BE2C (cell line): ENCODE data around the gene HRH1.
"Not testable (repeated sequence)": the region's sequence is repeated elsewhere in the genome, so short reads cannot be mapped to it uniquely, and the experiment has no call there.

Source experiments
- DNase-seq: peaks from one replicate; pipeline ENCODE4 v3.0.0-alpha.2; 2020
- H3K27me3 ChIP-seq: fragments of 250-450 bp; sonication (Bioruptor Pico); 2 replicates; pipeline ENCODE4 v1.5.1; 2020; ENCODE audit warnings: mild to moderate bottlenecking
- H3K36me3 ChIP-seq: fragments of 250-450 bp; sonication (Bioruptor Pico); 2 replicates; pipeline ENCODE4 v1.5.1; 2020; ENCODE audit warnings: mild to moderate bottlenecking
- H3K4me1 ChIP-seq: fragments of 250-450 bp; sonication (Bioruptor Pico); 2 replicates; pipeline ENCODE4 v1.5.1; 2020
- H3K4me3 ChIP-seq: 2 replicates; pipeline ENCODE4 v1.5.1; 2011; ENCODE audit warnings: low read depth, low read length
- H3K9me3 ChIP-seq: fragments of 250-450 bp; sonication (Bioruptor Pico); 2 replicates; pipeline ENCODE4 v1.5.1; 2020
- TF ChIP-seq, protein P1 (sequence below): IDR thresholded peaks from 2 replicates; pipeline ENCODE4 v1.5.1; 2012; ENCODE audit warnings: mild to moderate bottlenecking, low read depth, low read length

Gene HRH1

DNA sequence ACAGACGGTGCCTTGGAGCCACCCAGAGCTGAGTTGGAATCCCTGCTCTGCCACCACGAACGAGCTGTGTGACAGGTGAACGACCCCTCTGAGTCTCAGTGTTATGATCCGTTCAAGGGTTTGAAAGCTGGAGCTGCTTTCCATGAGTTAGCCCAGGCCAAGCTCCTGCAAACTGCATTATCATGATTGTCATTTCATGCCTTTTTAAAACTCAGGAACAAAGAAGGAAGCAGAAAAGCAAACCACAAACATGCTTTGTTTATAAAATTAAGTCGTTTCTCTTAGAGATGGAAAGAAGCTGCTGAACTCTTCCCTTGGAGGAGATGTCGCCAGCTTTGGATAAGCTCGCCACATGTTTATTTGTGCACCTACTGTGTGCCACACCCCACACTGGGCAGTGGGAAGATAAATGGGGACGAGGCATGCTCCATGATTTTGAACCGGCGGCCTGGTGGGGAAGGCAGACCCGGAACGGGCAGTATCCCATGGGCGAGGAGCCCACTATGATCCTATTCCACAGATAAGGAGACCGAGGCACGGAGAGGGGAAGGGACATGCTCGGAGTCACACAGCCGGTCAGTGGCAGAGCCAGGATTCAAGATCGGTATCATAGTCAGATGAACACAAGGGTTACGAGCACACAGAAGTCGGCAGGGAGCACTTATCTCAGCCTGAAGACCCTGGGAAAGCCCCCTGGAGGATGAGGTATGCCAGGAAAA, 15.9 kb downstream of the HRH1 start:
- Histone ChIP-seq H3K27me3 (no peaks in the 10 kb centered on the region), H3K4me3 (no peak overlapping the region), H3K36me3 (no peaks in the 10 kb centered on the region), H3K9me3 (no peaks in the 10 kb centered on the region), H3K4me1 (no peaks in the 10 kb centered on the region)
- TF ChIP-seq, protein P1, sequence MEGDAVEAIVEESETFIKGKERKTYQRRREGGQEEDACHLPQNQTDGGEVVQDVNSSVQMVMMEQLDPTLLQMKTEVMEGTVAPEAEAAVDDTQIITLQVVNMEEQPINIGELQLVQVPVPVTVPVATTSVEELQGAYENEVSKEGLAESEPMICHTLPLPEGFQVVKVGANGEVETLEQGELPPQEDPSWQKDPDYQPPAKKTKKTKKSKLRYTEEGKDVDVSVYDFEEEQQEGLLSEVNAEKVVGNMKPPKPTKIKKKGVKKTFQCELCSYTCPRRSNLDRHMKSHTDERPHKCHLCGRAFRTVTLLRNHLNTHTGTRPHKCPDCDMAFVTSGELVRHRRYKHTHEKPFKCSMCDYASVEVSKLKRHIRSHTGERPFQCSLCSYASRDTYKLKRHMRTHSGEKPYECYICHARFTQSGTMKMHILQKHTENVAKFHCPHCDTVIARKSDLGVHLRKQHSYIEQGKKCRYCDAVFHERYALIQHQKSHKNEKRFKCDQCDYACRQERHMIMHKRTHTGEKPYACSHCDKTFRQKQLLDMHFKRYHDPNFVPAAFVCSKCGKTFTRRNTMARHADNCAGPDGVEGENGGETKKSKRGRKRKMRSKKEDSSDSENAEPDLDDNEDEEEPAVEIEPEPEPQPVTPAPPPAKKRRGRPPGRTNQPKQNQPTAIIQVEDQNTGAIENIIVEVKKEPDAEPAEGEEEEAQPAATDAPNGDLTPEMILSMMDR, result no peak
- no peak for DNase-seq

DNA sequence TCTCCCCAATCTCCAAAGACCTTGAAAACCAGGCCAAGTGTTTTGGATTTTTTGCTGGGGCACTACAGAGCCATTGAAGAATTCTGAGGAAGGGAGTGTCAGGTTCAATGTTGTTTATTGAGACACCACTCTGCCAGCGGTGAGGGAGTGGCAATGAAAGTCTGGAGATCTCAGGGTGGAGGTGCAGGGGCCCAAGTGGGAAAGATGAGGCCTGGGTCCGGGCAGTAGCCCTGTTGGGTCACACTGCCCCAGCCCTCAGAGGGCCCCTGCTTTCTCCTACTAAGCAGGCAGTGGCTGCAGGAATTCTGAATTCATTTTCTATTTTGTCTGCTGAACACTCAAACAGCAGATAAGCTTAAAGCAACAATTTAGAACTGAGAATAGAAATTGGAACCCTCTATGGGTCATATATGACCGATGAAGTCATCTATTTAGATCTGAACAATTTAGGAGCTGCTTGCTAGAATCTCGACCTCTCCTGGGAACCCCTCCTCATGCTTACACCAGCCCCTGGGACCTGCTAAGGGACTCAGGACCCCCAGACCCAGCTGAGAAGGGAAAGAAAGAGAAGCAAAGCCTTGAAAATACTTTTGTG, 17.9 kb downstream of the HRH1 start:
- no peaks in the 10 kb centered on the region for H3K9me3 ChIP-seq

DNA sequence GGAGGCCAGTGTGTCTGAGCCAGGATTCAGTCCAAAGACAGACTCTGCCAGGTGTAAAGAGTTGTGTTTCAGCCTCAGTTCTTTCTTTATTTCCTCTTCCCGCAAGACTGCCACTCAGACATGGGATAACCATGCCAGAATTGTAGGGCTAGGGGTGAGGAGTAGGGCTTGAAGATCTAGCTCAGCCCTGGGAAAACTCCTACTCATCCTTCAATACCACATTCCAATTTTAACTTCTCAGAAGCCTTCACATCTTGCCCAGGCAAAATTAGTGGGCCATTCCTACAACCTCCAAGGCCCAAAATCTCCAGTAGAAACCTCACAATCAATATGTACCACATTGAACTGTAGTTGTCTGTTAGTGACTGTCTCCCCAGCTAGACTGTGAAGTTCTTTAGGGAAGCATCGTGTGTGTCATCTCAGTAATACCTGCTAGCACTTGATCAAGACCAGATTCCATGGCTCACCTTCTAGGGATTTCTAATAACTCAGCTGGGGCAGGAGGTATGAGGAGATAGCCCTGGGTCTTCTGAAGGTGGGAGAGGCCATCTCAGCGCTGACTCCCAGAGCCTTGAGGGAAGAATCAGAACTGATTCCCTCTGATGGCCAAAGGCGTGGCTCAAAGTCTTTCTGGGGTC, 19.7 kb downstream of the HRH1 start:
- H3K4me3 ChIP-seq, result no peak overlapping the region
- TF ChIP-seq, protein P1, result no peak
- H3K9me3 ChIP-seq, result no peaks in the 10 kb centered on the region
- H3K4me1 ChIP-seq, result no peaks in the 10 kb centered on the region
- no peaks in the 10 kb centered on the region for H3K27me3 ChIP-seq
- DNase-seq, result no peak
- no peaks in the 10 kb centered on the region for H3K36me3 ChIP-seq

More for the DNA sequence above, 17.9 kb downstream of the HRH1 start:
- Histone ChIP-seq H3K27me3 (no peaks in the 10 kb centered on the region), H3K4me1 (no peaks in the 10 kb centered on the region), H3K36me3 (no peaks in the 10 kb centered on the region), H3K4me3 (no peak overlapping the region)
- TF ChIP-seq, protein P1, result no peak
- DNase-seq, result no peak

DNA sequence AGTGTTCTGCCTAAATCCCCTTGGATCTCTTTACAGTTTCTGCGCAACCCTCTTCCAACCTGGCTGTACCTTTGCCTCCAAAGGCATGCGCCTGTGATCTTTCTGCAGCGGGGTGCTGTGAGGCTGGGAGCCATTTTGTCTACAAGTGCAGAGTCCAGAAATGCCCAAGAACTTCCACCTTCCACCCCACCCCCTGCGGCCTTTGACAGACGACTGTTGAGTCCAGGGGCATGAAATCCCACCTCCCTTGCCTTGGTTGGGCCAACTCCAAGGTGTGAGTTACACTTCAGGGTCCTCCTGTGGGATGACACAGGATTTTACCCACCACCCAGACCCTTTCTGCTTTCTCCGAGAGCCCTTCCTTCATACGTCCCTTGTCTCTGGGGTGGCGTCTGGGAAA, 24.1 kb downstream of the HRH1 start:
- Histone ChIP-seq H3K36me3 (no peaks in the 10 kb centered on the region), H3K27me3 (no peaks in the 10 kb centered on the region), H3K4me1 (no peaks in the 10 kb centered on the region), H3K9me3 (no peaks in the 10 kb centered on the region), H3K4me3 (no peak overlapping the region)
- TF ChIP-seq, protein P1, result no peak
- no peak for DNase-seq

DNA sequence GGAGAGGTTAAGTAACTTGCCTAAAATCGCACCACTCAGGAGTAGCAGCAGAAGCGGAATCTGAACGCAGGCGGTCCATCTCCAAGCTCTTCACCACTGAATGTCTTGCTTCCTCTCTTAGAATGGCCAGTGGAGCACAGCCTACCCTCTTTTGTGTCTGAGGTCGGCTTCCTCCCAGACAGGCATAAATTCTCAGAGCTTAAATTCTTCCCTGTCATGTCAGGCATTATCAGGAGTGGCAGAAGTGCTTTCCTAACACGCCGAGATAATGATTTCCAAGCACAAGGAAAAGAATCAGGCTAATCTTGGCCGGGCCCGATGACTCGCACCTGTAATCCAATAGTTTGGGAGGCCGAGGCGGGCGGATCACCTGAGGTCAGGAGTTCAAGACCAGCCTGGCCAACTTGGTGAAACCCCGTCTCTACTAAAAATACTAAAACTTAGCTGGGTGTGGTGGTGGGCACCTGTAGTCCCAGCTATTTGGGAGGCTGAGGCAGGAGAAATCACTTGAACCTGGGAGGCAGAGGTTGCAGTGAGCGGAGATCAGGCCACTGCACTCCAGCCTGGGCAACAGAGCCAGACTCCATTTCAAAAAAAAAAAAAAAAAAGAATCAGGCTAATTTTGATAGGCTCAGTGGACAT, 30.2 kb downstream of the HRH1 start:
- not testable (repeated sequence) for H3K27me3 ChIP-seq, H3K4me1 ChIP-seq, H3K9me3 ChIP-seq, DNase-seq, H3K36me3 ChIP-seq, H3K4me3 ChIP-seq

DNA sequence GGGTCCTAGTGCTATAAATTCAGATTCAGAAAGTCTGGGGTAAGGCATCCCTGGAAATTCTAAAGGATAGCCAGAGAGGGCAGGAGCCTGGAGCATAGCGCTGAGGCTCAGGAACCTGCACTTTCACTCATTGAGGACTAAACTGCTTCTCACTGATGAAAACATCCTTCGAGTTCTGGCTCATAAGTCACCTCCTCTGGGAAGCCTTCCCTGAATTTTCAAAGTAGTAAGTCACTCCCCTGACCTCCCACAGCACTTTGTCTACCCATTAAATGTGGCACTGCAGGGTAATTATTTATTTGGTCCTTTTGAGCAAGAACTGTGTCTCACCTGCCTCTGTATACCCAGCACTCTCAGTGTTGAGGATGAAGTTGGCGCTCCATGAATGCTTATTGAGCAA, 30.9 kb downstream of the HRH1 start:
- TF ChIP-seq, protein P1, result no peak
- Histone ChIP-seq H3K9me3 (no peaks in the 10 kb centered on the region), H3K27me3 (no peaks in the 10 kb centered on the region), H3K36me3 (no peaks in the 10 kb centered on the region), H3K4me3 (no peak overlapping the region), H3K4me1 (no peaks in the 10 kb centered on the region)
- no peak for DNase-seq
